AG09319 (cell line): ENCODE measurements around the gene RING1.
A peak's percentile ranks its signal among the peaks of the same experiment; 100 is the strongest.

Experiments
- DNase-seq: peaks from one replicate; pipeline ENCODE4 v3.0.0-alpha.2; 2010; ENCODE audit warnings: low read depth; ENCODE audit errors: extremely low read depth
- TF ChIP-seq, protein P1 (sequence below): IDR thresholded peaks from 2 replicates; pipeline ENCODE4 v1.5.1; 2011; ENCODE audit warnings: low read depth, mild to moderate bottlenecking, inconsistent platforms, low read length, moderate library complexity

Gene RING1

DNA sequence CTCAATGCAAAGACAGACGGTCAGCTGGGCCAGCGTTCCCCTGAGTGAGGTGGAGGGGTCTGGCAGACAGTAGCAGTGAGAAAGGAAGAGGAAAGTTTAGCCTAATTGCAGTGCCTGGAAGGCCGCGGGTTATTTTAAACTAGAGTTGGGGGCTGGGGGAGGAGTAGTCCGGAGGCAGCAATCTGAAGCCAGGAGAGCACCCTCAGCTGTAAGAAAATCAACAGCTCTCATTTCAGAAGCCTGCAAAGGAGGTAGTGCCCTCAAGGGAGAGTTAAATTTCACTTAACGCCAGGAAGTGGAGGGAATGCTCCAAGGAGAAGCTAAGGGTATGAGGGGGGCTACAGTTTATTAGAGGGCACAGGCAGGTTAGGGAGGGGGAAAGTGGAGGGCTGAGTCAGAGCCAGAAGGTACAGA lies 26.9 kb downstream of the RING1 start:
- DNase-seq = no peak
- TF ChIP-seq, protein P1, sequence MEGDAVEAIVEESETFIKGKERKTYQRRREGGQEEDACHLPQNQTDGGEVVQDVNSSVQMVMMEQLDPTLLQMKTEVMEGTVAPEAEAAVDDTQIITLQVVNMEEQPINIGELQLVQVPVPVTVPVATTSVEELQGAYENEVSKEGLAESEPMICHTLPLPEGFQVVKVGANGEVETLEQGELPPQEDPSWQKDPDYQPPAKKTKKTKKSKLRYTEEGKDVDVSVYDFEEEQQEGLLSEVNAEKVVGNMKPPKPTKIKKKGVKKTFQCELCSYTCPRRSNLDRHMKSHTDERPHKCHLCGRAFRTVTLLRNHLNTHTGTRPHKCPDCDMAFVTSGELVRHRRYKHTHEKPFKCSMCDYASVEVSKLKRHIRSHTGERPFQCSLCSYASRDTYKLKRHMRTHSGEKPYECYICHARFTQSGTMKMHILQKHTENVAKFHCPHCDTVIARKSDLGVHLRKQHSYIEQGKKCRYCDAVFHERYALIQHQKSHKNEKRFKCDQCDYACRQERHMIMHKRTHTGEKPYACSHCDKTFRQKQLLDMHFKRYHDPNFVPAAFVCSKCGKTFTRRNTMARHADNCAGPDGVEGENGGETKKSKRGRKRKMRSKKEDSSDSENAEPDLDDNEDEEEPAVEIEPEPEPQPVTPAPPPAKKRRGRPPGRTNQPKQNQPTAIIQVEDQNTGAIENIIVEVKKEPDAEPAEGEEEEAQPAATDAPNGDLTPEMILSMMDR = no peak

DNA sequence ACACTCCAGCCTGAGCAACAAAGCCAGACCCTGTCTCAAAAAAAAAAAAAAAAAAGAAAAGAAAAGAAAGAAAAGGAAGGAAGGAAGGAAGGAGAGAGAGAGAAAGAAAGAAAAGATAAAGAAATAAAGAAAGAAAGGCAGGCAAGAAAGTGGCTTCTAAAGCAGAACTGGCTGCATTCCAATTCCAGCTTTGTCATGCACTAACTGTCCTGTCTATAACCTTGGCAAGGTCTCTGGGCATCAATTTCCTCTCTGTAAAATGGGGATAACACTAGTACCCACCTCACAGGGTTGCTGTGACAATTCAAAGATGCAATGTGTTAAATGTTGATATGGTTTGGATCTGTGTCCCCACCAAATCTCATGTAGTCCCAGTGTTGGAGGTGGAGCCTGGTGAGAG lies 28.0 kb downstream of the RING1 start:
- TF ChIP-seq, protein P1 = no peak
- DNase-seq = no peak

DNA sequence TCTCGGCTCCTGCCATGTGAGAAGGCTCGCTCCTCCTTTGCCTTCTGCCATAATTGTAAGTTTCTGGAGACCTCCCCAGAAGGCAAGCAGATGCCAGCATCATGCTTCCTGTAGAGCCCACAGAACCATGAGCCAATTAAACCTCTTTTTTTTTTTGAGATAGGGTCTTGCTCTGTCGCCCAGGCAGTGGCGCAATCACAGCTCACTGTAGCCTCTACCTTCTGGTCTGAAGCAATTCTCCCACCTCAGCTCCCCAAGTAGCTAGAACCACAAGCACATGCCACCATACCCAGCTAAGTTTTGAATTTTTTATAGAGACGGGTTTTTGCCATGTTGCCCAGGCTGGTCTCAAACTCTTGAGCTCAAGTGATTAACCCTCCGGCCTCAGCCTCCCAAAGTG lies 28.6 kb downstream of the RING1 start:
- TF ChIP-seq, protein P1 = no peak
- no peak for DNase-seq

DNA sequence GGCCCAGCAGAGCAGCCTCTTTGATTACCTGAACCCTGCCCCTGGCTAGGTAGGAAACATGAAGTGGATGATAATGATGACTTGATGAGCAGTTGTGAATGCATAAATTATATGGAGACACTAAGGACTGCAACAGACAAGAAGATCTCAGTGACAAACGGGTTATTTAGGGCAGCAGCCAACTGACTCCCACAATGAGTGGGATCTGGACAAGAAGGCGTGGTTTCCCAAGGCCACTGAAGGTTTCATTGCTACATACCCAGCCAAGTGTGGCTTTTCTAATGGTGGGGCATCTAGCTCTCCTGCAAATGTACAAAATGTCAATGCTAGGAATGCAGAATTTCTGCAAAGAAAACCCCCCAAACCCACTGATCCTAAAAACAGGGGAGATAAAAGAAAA lies 29.4 kb downstream of the RING1 start:
- TF ChIP-seq, protein P1 = no peak
- DNase-seq = no peak

DNA sequence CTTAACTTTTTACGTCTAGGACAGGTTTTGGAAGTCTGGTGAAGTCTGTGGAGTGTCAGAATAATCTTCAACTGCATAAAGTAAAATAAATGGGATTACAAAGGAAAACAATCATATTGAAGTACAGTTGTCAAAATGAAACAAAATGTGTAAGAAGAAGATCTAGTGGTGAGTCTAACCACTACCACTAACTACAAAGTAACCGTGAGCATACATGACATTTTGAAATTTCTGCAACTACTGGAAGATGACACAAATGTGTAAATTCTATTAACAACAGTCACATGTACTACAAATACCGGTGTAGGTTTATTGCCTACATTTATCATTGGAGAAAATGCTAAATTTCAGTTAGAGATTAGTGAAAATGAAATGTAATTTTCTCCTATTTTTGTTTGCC lies 33.7 kb downstream of the RING1 start:
- no peak for DNase-seq
- TF ChIP-seq, protein P1 = no peak

DNA sequence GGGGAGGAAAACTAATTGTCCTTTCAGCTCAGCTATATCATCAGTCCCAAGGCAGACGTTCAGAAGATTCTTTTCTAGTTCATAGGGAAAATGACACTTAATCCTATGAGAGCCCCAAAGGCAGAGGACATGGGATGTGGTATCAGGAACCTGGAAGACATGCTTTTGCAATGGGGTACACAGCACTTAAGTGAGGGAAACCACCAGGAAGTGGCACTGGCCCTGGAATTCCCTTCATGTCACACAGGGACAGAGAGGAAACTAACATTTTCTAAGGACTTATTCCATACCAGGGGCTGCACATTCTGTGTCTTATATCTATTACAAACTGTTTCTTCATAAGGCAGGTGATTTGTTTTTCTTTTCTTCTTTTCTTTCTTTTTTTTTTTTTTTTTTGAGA lies 35.2 kb downstream of the RING1 start:
- TF ChIP-seq, protein P1 = no peak
- no peak for DNase-seq

DNA sequence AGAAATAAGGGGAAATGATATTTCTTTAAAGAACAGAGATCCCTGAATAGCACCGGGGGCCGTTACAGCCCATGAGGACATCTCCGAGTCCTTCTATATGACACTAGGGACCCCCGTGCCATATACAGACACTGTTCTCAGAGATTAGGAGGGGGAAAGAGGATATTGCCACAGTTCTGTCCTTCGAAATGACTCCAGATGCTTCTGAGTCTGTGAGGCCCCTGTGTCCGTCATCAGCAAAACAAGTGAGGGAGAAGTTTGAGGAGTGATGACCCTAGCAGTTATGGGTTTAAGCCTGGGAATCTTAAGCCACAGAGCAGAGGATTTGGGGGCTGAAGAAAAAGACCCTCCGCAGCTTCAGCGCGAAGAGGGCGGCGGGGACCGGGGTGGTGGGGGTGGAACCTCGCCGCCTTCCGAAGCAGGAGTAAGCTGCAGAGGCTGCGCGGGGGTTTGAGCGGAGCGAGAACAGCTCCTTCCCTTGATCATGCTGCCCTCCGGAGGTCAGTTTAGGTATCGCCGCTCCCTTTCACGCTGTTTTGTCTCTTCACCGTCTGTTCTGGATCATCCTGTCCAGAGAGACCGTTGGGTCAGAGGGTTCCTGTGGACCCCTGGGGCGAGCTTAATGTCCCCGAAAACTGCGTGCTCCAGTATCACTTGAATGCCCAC lies 39.8 kb downstream of the RING1 start:
- DNase-seq = peak; percentile 59
- TF ChIP-seq, protein P1 = peak; percentile 88
